ENCODE results near the gene VWA3A.

- TF ChIP-seq POLR2A (IDR thresholded peaks at IDR 0.05) (no peak), CTCF (IDR thresholded peaks at IDR 0.05) (no peak)
Measured at GRCh38 chr16:22071331-22071910, 20.9 kb upstream of the VWA3A start.

Data from right lobe of liver (tissue), 4 donors.